Measurements from ENCODE around the gene CNIH2.
"Not testable (repeated sequence)": the region's sequence is repeated elsewhere in the genome, so short reads cannot be mapped to it uniquely, and the experiment has no call there.

The CNIH2 gene

DNA sequence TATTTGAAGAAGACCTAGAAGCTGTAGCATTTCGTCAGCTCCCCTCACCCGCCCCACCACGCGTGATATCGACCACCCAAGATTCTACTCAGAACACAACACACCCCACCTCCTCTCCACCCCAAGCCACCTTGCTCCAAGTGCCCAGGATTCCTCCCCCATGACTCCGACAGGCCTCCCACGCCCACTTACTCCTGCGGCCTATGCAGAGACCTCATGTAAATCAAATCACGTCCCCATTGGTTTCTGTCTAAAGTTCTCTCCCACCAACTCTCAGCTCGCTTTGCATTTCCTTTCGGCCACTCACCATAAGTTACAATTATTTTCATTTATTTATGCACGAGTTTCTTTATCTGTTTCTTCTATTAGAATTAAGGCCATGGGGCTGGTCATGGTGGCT is 24.7 kb downstream of the CNIH2 start:
- DNase-seq (ENCODE audit: low spot score) = no peak
- in situ Hi-C loops (cut with MboI; ENCODE audit: low pct_unique_long_range_greater_than_20kb, low sequenced_read_pairs, unreplicated experiment) = no loop called here
- TF ChIP-seq, protein P1, sequence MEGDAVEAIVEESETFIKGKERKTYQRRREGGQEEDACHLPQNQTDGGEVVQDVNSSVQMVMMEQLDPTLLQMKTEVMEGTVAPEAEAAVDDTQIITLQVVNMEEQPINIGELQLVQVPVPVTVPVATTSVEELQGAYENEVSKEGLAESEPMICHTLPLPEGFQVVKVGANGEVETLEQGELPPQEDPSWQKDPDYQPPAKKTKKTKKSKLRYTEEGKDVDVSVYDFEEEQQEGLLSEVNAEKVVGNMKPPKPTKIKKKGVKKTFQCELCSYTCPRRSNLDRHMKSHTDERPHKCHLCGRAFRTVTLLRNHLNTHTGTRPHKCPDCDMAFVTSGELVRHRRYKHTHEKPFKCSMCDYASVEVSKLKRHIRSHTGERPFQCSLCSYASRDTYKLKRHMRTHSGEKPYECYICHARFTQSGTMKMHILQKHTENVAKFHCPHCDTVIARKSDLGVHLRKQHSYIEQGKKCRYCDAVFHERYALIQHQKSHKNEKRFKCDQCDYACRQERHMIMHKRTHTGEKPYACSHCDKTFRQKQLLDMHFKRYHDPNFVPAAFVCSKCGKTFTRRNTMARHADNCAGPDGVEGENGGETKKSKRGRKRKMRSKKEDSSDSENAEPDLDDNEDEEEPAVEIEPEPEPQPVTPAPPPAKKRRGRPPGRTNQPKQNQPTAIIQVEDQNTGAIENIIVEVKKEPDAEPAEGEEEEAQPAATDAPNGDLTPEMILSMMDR (IDR thresholded peaks at IDR 0.05; ENCODE audit: extremely low read depth, insufficient read depth, missing control alignments) = no peak

GRCh38 chr11:66309475-66309874 is 31.5 kb downstream of the CNIH2 start:
- in situ Hi-C loops (cut with MboI; ENCODE audit: low pct_unique_long_range_greater_than_20kb, low sequenced_read_pairs, unreplicated experiment) = no loop called here
- DNase-seq (ENCODE audit: low spot score) = no peak
- TF ChIP-seq, protein P1 (IDR thresholded peaks at IDR 0.05; ENCODE audit: extremely low read depth, insufficient read depth, missing control alignments) = no peak

DNA sequence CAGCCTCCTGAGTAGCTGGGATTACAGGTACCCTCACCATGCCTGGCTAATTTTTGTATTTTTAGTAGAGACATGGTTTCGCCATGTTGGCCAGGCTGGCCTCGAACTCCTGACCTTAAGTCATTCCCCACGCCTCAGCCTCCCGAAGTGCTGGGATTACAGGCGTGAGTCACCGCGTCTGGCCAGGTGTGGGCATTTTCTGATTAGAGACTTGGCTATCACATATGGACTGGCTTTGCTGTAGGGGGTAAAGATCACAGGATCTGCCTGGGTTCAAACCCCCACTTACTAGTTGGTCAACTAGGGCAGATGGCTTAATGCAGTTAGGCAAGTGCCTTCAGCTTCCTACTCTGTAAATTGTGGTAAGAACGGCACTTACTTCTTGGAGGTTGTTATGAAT is 32.3 kb downstream of the CNIH2 start:
- TF ChIP-seq, protein P1 (IDR thresholded peaks at IDR 0.05; ENCODE audit: extremely low read depth, insufficient read depth, missing control alignments) = no peak
- in situ Hi-C loops (cut with MboI; ENCODE audit: low pct_unique_long_range_greater_than_20kb, low sequenced_read_pairs, unreplicated experiment) = no loop called here
- DNase-seq (ENCODE audit: low spot score) = no peak

- in situ Hi-C loops (cut with MboI; ENCODE audit: low pct_unique_long_range_greater_than_20kb, low sequenced_read_pairs, unreplicated experiment); DNase-seq (ENCODE audit: low spot score): not testable (repeated sequence)
Measured at GRCh38 chr11:66310803-66311440, 32.9 kb downstream of the CNIH2 start.

DNA sequence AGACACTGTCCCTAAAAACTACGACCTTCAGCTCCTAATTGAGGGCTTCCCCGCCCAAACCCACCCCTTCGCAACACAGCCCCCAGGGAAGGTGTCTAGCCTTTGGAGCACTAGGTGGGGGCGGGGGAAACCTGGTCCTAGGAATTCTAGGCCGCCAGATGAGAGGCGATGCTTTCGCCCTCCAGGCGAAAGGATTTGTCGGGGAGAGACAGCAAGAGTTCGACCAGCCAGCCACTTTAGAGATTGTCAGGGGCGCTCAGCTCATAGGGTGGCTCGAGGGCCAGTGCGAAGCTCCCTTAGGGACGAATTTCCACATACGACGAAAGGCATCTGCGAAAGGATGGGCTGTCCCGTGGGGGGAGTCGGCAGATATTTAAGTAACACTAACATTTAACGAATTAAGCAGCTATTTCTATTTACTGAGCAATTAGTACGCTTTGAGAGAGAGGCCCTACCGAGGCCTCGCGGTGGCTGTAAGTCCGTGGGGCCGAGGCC is 33.5 kb downstream of the CNIH2 start:
- TF ChIP-seq, protein P1 (IDR thresholded peaks at IDR 0.05; ENCODE audit: extremely low read depth, insufficient read depth, missing control alignments) = peak; percentile 96
- DNase-seq (ENCODE audit: low spot score) = no peak
- in situ Hi-C loops (cut with MboI; ENCODE audit: low pct_unique_long_range_greater_than_20kb, low sequenced_read_pairs, unreplicated experiment) = no loop called here

GRCh38 chr11:66311965-66312548 is 34.1 kb downstream of the CNIH2 start:
- TF ChIP-seq, protein P1 (IDR thresholded peaks at IDR 0.05; ENCODE audit: extremely low read depth, insufficient read depth, missing control alignments) = peak; percentile 19
- peak; percentile 86 for DNase-seq (ENCODE audit: low spot score)
- in situ Hi-C loops (cut with MboI; ENCODE audit: low pct_unique_long_range_greater_than_20kb, low sequenced_read_pairs, unreplicated experiment) = no loop called here

DNA sequence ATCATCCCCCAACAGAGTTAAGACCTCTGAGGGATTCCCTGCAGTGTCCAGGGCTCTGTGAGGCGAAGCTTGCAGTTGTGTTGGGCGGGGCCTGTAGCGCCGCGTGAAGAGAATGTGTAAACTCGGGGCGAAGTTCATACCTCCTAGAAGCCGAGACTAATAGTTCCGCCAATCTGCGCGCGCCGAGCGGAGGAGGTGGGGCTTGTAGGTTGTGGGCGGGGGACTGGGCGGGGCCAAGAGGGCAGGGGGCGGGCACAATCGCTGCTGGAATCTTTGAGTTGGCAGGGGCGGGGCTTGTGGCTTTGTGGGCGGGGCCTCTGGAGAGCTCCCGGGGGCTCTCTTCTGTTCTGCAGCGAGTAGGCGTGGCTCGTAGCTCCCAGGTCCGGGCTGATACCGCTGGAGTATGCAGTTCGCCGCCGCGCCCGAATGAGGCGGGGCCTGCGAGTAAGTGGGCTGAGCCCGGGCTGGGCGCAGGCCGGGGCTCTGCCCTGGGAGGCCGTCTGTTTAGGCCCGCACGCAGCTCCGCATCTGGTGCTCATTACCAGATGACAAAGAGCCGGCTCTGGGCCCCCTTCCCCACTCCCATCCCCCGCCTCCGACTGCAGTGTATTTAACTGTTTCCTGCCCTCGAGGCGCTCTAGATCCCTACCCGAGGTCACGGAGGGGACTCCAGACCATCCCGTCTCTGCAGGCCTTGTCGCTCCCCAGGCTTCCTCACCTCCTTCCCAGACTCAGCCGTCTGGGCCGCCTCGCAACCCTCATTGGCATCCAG is 34.8 kb downstream of the CNIH2 start:
- DNase-seq (ENCODE audit: low spot score) = peak; percentile 99
- TF ChIP-seq, protein P1 (IDR thresholded peaks at IDR 0.05; ENCODE audit: extremely low read depth, insufficient read depth, missing control alignments) = no peak
- in situ Hi-C loops (cut with MboI; ENCODE audit: low pct_unique_long_range_greater_than_20kb, low sequenced_read_pairs, unreplicated experiment) = no loop called here
